HG03280 (cell line): ENCODE data around the gene PCDHGB3.
"Not testable (repeated sequence)": the region's sequence is repeated elsewhere in the genome, so short reads cannot be mapped to it uniquely, and the experiment has no call there.

Experiments used
- ATAC-seq: cut with Tn5 transposase; IDR thresholded peaks from one replicate; pipeline ENCODE4 v1.9.1; 2021; ENCODE audit warnings: mild to moderate bottlenecking, moderate library complexity; ENCODE audit not compliant: unreplicated experiment

Gene PCDHGB3

GRCh38 chr5:141369994-141370848 lies at the start of gene PCDHGB3:
Gene PCDHGB3 (plus strand): TSS chr5:141370242. CDS start chr5:141370395, 153 bp downstream.
- no peak for ATAC-seq

- no peak for ATAC-seq
Observed at GRCh38 chr5:141322261-141322660, 47.8 kb upstream of the PCDHGB3 start.

GRCh38 chr5:141326088-141326854 lies 43.8 kb upstream of the PCDHGB3 start:
- ATAC-seq = peak; percentile 68

GRCh38 chr5:141328231-141328630 lies 41.8 kb upstream of the PCDHGB3 start:
- ATAC-seq = no peak

GRCh38 chr5:141330299-141331080 lies 39.6 kb upstream of the PCDHGB3 start, which contains the start of gene PCDHGA1:
Gene PCDHGA1 (plus strand): TSS chr5:141330514.
- peak; percentile 64 for ATAC-seq

GRCh38 chr5:141332571-141332970 lies 37.5 kb upstream of the PCDHGB3 start:
- not testable (repeated sequence) for ATAC-seq

- ATAC-seq = no peak
Observed at GRCh38 chr5:141338538-141339306, 31.3 kb upstream of the PCDHGB3 start, which contains the start of gene PCDHGA2. Gene PCDHGA2 (plus strand): TSS chr5:141338760.

GRCh38 chr5:141340781-141341354 lies 29.2 kb upstream of the PCDHGB3 start:
- not testable (repeated sequence) for ATAC-seq

- no peak for ATAC-seq
Observed at GRCh38 chr5:141342773-141343172, 27.3 kb upstream of the PCDHGB3 start.

- no peak for ATAC-seq
Observed at GRCh38 chr5:141343242-141343952, 26.6 kb upstream of the PCDHGB3 start, which contains the start of gene PCDHGA3. Gene PCDHGA3 (plus strand): TSS chr5:141343829. CDS start chr5:141344034, 205 bp downstream.

GRCh38 chr5:141343953-141344463 lies 26.0 kb upstream of the PCDHGB3 start:
- no peak for ATAC-seq

- ATAC-seq = no peak
Observed at GRCh38 chr5:141345327-141345726, 24.7 kb upstream of the PCDHGB3 start.

- not testable (repeated sequence) for ATAC-seq
Observed at GRCh38 chr5:141346017-141346416, 24.0 kb upstream of the PCDHGB3 start.

- ATAC-seq = peak; percentile 51
Observed at GRCh38 chr5:141349917-141350619, 20.0 kb upstream of the PCDHGB3 start, which contains the start of gene PCDHGB1. Gene PCDHGB1 (plus strand): TSS chr5:141350099. CDS start chr5:141350261, 162 bp downstream.

GRCh38 chr5:141351591-141351990 lies 18.5 kb upstream of the PCDHGB3 start:
- ATAC-seq = no peak

GRCh38 chr5:141354900-141355469 lies 15.1 kb upstream of the PCDHGB3 start, which contains the start of gene PCDHGA4:
Gene PCDHGA4 (plus strand): TSS chr5:141355021. CDS start chr5:141355108, 87 bp downstream.
- no peak for ATAC-seq

GRCh38 chr5:141355641-141356040 lies 14.4 kb upstream of the PCDHGB3 start:
- ATAC-seq = no peak

- no peak for ATAC-seq
Observed at GRCh38 chr5:141356133-141356532, 13.9 kb upstream of the PCDHGB3 start.
